Panc1 (cell line): ENCODE results near the gene PAK1. TPM values are rescaled to one million over a fixed set of nuclear protein-coding genes. Genes with fewer than 3 reads are reported as not detected.

Source experiments
- ATAC-seq: fragments of 200-7000 bp; cut with Tn5 transposase; 2 replicates; pipeline ENCODE4 v1.9.1; 2020; ENCODE audit warnings: mild to moderate bottlenecking, moderate library complexity
- BruUV-seq: library from RNA; stranded (reverse); fragments of 400-500 nt; replicated peaks from 2 replicates; lab custom pipeline; 2021; lab: Mats Ljungman, UMichigan
- CTCF ChIA-PET: fragments of 300-600 bp; sonication (Branson Sonifier 250); formaldehyde crosslinking; loops from one replicate; lab custom pipeline; 2022; ENCODE audit warnings: antibody characterized with exemption; lab: Charles Lee
- POLR2A ChIA-PET: fragments of 300-600 bp; sonication (Branson Sonifier 250); formaldehyde crosslinking; loops from one replicate; lab custom pipeline; 2022; ENCODE audit warnings: antibody characterized with exemption; lab: Charles Lee
- DNase-seq: peaks from one replicate; pipeline ENCODE4 v3.0.0-alpha.2; 2010; ENCODE audit warnings: low read depth, low spot score
- H3K27ac ChIP-seq: 2 replicates; pipeline ENCODE4 v1.5.1; 2011; ENCODE audit warnings: mild to moderate bottlenecking, low read length, inconsistent platforms
- H3K27me3 ChIP-seq: fragments of 200-500 bp; sonication (Bioruptor generic); 2 replicates; pipeline ENCODE4 v1.6.0; 2014; ENCODE audit warnings: low read length, inconsistent platforms; ENCODE audit not compliant: control insufficient read depth, insufficient read depth
- H3K36me3 ChIP-seq: fragments of 200-500 bp; sonication (Bioruptor generic); 2 replicates; pipeline ENCODE4 v1.5.1; 2014; ENCODE audit warnings: inconsistent platforms, mild to moderate bottlenecking, low read length, moderate library complexity; ENCODE audit not compliant: control insufficient read depth, insufficient read depth
- H3K4me1 ChIP-seq: 2 replicates; pipeline ENCODE4 v1.5.1; 2011; ENCODE audit warnings: inconsistent platforms, mild to moderate bottlenecking, low read length, moderate library complexity; ENCODE audit not compliant: control insufficient read depth, insufficient read depth
- H3K4me3 ChIP-seq, 2 experiments: 2 replicates each; pipeline ENCODE4 v1.5.1; 2011 to 2012; ENCODE audit warnings: low read depth in 2 of 2, low read length in 2 of 2, mild to moderate bottlenecking in 2 of 2, inconsistent platforms in 1 of 2, moderate library complexity in 1 of 2
- H3K9me3 ChIP-seq: fragments of 200-500 bp; sonication (Bioruptor generic); 2 replicates; pipeline ENCODE4 v1.5.1; 2014; ENCODE audit warnings: low read depth, mild to moderate bottlenecking, inconsistent platforms, low read length, moderate library complexity; ENCODE audit not compliant: control insufficient read depth, insufficient read depth
- POLR2AphosphoS5 ChIP-seq: IDR thresholded peaks from 2 replicates; pipeline ENCODE4 v1.6.1; 2012; ENCODE audit warnings: mild to moderate bottlenecking, low read depth, low read length, moderate library complexity
- SIN3A ChIP-seq: IDR thresholded peaks from 2 replicates; pipeline ENCODE4 v1.6.1; 2012; ENCODE audit warnings: low read depth, mild to moderate bottlenecking, low read length, moderate library complexity, borderline replicate concordance; ENCODE audit not compliant: insufficient read depth
- TCF7L2 ChIP-seq: IDR thresholded peaks from 2 replicates; pipeline ENCODE4 v1.6.1; 2011; ENCODE audit warnings: mild to moderate bottlenecking, low read depth, low read length, inconsistent platforms
- in situ Hi-C: cut with HindIII; loops from 2 replicates; pipeline ENCODE4 v1.10.0; 2016; ENCODE audit warnings: low sequenced_read_pairs, low pct_unique_long_range_greater_than_20kb
- intact Hi-C: fragments of 100-400 bp; cut with micrococcal nuclease; formaldehyde crosslinking; loops from one replicate; pipeline ENCODE4 v1.10.0; 2022; ENCODE audit not compliant: unreplicated experiment
- total RNA-seq: library from RNA; stranded (reverse); gene quantifications from one replicate; pipeline ENCODE4 v1.2.1, GENCODE V29; 2021; ENCODE audit not compliant: unreplicated experiment
- TF ChIP-seq, protein P1 (sequence below): fragments of 450-650 bp; IDR thresholded peaks from 2 replicates; pipeline ENCODE4 v1.5.1; 2017; ENCODE audit warnings: mild to moderate bottlenecking
- TF ChIP-seq, protein P2 (sequence below), 2 experiments: IDR thresholded peaks; 2 replicates each; pipeline ENCODE4 v1.6.1; 2011 to 2012; ENCODE audit warnings: low read depth in 2 of 2, control low read depth in 1 of 2, low read length in 1 of 2, mild to moderate bottlenecking in 1 of 2, moderate library complexity in 1 of 2; ENCODE audit not compliant: insufficient read depth in 1 of 2

PAK1 gene
- total RNA-seq, 1 experiment from 2014 or later: 38.2 TPM

DNA sequence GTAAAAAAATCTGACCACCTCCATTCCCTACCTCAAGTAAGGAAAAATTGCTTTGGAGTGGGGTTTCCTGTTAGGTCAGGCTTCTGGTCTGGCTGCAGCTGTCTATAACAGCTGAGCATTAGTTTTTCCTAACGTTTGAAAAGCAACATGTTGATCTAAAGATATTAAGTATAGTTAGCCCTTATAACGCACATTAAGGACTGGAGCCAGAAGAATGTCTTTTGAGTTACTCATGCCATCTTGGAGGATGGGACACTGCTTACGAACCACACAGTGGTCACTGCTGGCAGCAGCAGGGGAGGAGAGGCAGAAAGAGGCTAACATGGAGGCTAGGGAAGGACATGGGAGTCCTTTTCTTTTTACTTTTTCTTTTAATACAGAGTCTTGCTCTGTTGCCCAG, 128.3 kb downstream of the PAK1 start:
- POLR2A ChIA-PET: no interaction called here
- intact Hi-C loops (no loop called here), in situ Hi-C loops (no loop called here)
- ATAC-seq (no peak), DNase-seq (no peak)
- Histone ChIP-seq H3K27me3 (no peaks in the 10 kb centered on the region), H3K4me1 (no peaks in the 10 kb centered on the region), H3K27ac (no peak overlapping the region), H3K36me3 (no peaks in the 10 kb centered on the region), H3K4me3 (no peak overlapping the region), H3K9me3 (no peaks in the 10 kb centered on the region)
- TF ChIP-seq TCF7L2 (no peak), SIN3A (no peak)
- TF ChIP-seq, protein P1, sequence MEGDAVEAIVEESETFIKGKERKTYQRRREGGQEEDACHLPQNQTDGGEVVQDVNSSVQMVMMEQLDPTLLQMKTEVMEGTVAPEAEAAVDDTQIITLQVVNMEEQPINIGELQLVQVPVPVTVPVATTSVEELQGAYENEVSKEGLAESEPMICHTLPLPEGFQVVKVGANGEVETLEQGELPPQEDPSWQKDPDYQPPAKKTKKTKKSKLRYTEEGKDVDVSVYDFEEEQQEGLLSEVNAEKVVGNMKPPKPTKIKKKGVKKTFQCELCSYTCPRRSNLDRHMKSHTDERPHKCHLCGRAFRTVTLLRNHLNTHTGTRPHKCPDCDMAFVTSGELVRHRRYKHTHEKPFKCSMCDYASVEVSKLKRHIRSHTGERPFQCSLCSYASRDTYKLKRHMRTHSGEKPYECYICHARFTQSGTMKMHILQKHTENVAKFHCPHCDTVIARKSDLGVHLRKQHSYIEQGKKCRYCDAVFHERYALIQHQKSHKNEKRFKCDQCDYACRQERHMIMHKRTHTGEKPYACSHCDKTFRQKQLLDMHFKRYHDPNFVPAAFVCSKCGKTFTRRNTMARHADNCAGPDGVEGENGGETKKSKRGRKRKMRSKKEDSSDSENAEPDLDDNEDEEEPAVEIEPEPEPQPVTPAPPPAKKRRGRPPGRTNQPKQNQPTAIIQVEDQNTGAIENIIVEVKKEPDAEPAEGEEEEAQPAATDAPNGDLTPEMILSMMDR: no peak
- BruUV-seq: no TSS peak
- CTCF ChIA-PET: no interaction called here

DNA sequence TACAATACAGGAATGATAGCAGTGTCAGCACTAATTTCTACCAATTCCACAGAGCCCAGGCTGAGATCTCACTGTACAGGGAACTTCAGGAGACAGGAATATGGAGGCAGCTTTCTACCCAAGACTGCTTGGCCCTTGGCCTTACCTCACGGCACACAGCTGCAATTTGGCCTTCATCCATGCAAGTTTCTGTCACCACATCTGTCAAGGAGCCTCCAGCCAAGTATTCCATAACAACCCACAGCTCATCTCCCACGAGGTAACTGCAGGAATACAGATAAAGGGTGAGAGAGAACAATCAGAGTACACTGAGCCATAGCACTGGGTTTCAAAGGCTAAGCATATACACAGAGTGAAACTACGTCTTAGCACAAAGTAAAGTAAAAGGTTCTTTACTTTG, 133.4 kb downstream of the PAK1 start:
- Histone ChIP-seq H3K36me3 (no peaks in the 10 kb centered on the region), H3K27ac (no peak overlapping the region), H3K4me1 (no peaks in the 10 kb centered on the region), H3K27me3 (no peaks in the 10 kb centered on the region), H3K9me3 (no peaks in the 10 kb centered on the region), H3K4me3 (no peak overlapping the region)
- no TSS peak for BruUV-seq
- intact Hi-C loops: no loop called here
- no peak for DNase-seq
- POLR2A ChIA-PET: interaction anchor here (0.6 kb wide), 1 partner anchor 22 kb away, joined by 3 read pairs; no protein-coding TSS in a partner anchor
- CTCF ChIA-PET: no interaction called here
- no peak for ATAC-seq
- in situ Hi-C loops: no loop called here
- TF ChIP-seq POLR2AphosphoS5: no peak
- no peak for TF ChIP-seq TCF7L2
- TF ChIP-seq SIN3A: no peak
- TF ChIP-seq, protein P2, sequence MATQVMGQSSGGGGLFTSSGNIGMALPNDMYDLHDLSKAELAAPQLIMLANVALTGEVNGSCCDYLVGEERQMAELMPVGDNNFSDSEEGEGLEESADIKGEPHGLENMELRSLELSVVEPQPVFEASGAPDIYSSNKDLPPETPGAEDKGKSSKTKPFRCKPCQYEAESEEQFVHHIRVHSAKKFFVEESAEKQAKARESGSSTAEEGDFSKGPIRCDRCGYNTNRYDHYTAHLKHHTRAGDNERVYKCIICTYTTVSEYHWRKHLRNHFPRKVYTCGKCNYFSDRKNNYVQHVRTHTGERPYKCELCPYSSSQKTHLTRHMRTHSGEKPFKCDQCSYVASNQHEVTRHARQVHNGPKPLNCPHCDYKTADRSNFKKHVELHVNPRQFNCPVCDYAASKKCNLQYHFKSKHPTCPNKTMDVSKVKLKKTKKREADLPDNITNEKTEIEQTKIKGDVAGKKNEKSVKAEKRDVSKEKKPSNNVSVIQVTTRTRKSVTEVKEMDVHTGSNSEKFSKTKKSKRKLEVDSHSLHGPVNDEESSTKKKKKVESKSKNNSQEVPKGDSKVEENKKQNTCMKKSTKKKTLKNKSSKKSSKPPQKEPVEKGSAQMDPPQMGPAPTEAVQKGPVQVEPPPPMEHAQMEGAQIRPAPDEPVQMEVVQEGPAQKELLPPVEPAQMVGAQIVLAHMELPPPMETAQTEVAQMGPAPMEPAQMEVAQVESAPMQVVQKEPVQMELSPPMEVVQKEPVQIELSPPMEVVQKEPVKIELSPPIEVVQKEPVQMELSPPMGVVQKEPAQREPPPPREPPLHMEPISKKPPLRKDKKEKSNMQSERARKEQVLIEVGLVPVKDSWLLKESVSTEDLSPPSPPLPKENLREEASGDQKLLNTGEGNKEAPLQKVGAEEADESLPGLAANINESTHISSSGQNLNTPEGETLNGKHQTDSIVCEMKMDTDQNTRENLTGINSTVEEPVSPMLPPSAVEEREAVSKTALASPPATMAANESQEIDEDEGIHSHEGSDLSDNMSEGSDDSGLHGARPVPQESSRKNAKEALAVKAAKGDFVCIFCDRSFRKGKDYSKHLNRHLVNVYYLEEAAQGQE (IDR thresholded peaks at IDR 0.05; ENCODE audit: insufficient read depth in 1 of 2, low read depth in 2 of 2, low read length in 1 of 2): no peak
- TF ChIP-seq, protein P1: no peak
